Fibroblast of skin of left quadriceps (primary cell): ENCODE results near the gene CDAN1.
A peak's percentile ranks its signal among the peaks of the same experiment; 100 is the strongest.
"Not testable (repeated sequence)": the region's sequence is repeated elsewhere in the genome, so short reads cannot be mapped to it uniquely, and the experiment has no call there.

Source experiments
- DNase-seq, 2 experiments: peaks; one replicate each; pipeline ENCODE4 v3.0.0-alpha.2; 2013; ENCODE audit warnings: low read depth in 2 of 2

Gene CDAN1

DNA sequence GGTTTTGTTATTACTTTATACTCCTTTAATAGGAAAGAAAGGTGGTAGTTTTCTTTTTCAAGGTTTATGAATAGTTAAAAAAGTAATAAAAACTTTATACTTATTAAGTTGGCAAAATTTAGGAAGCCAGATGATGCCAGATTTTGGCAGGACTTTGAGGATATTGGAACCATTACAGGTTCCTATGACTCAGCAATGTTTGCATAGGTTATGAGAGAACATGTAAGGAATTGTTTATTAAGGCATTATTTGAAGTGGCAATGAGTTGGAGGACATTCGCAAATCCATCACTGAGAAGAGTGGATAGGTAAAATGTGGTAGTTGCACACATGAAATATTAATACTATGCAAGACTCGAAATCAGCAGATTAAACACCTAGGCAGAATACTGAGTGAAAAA lies 29.9 kb downstream of the CDAN1 start:
- DNase-seq, result no peak

DNA sequence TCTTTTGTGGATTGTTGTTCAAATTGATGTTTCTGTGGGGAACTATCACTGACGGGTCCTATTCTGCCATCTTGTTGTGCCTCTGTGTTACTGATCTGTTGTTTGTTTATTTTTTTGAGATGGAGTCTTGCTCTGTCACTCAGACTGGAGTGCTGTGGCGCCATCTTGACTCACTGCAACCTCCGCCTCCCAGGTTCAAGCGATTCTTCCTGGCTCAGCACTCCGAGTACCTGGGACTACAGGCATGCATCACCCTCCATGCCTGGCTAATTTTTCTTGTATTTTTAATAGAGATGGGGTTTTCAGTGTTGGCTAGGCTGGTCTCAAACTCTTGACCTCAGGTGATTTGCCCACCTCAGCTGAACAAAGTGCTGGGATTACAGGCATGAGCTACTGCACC lies 31.6 kb downstream of the CDAN1 start:
- DNase-seq, result no peak

DNA sequence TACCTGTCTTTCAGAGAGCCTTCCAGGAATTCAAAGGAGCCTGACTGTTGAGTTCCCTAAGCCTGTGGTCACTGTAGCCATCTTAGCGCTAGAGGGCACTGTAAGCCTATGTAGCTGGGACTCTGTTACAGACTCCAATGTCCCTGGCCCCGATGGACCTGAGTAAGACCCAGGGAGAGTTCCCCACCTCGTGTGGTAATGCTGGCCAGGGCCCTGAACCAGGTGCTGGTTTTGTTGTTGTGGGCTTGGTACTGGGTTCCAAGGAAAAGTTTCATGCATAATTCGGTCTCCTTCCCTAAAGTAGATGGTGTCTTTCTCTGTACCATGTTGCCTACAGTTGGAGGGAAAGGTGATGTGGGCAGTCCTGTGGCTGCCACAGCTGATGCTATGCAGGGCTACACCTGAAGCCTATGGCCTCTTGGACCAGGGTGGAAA lies 32.4 kb downstream of the CDAN1 start:
- peak; percentile 27 to 37 for DNase-seq

GRCh38 chr15:42696626-42697025 lies 40.3 kb downstream of the CDAN1 start:
- no peak for DNase-seq

- no peak for DNase-seq
Observed at GRCh38 chr15:42695527-42696071, 41.3 kb downstream of the CDAN1 start.

DNA sequence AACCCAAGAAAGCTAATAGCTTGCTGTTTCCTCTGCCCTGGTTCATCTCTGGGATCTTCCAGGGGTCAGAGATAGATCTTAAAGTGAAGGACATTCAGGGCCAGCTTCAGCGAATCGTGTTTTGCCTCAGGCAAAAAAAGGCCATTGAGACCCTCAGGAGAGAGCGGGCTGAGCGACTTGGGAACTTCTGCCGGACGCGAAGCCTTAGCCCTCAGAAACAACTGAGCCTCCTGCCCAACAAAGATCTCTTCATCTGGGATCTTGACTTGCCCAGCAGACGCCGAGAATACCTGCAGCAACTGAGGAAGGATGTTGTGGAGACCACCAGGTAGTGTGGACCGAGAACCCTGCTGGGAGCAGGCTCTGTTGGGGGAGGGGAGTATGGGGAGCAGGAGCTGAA lies 42.5 kb downstream of the CDAN1 start:
- no peak for DNase-seq

GRCh38 chr15:42693942-42694341 lies 43.0 kb downstream of the CDAN1 start:
- DNase-seq, result no peak

DNA sequence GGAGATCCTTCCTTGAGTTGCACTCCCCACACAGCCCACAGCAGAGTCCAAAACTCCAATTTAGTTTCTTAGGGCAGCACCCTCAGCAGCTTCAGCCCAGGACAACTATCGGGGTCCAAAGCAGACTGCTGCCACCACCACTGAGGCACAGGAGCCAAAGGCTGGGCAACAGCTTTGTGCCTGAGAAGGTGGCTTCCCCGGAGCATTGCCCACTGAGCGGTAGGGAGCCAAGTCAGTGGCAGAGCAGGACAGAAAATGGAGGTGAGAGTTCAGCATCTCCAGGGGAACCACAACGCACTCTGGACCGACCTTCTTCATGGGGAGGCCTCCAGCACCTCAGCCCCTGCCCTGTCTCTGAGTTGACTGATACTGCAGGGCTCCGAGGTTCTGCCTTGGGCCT lies 43.4 kb downstream of the CDAN1 start:
- no peak for DNase-seq

GRCh38 chr15:42692997-42693396 lies 43.9 kb downstream of the CDAN1 start:
- no peak for DNase-seq

GRCh38 chr15:42692536-42692935 lies 44.4 kb downstream of the CDAN1 start:
- DNase-seq, result no peak

DNA sequence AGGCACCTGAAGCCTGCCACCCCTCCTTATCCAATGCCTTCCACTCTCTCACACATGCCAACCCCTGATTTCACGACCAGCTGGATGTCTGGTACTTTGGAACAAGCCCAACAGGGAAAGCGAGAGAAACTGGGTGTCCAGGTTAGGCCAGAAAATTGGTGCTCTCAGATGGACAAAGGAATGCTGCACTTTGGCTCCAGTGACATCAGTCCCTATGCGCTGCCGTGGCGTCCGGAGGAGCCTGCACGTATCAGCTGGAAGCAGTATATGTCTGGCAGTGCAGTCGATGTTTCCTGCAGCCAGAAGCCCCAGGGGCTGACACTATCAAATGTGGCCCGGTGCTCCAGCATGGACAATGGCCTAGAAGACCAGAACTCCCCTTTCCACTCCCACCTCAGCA lies 45.2 kb downstream of the CDAN1 start:
- no peak for DNase-seq

GRCh38 chr15:42691308-42691707 lies 45.6 kb downstream of the CDAN1 start:
- DNase-seq, result no peak

DNA sequence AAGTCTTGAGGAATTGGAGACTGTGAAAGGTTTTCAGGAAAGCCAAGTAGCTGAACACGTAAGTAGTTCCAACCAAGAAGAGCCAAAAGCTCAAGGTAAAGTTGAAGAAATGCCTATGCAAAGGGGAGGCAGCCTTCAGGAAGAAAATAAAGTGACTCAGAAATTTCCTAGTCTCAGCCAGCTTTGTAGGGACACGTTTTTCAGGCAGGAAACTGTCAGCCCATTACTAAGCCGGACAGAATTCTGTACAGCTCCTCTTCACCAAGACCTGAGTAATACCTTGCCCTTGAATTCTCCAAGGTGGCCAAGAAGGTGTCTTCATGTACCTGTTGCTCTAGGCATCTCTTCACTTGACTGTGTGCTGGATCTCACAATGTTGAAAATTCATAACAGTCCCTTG lies 48.6 kb downstream of the CDAN1 start:
- DNase-seq, result no peak

DNA sequence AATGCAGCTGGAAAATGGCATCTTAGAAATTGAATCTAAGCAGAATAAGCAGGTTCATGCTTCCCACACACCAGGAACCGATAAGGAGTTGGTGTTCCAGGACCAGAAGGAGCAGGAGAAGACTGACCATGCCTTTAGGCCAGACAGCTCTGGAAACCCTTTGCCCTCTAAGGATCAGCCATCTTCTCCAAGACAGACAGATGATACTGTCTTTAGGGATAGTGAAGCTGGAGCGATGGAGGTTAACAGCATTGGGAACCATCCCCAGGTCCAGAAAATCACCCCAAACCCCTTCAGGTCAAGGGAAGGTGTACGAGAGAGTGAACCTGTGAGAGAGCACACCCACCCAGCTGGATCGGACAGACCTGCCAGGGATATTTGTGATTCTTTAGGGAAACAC lies 49.2 kb downstream of the CDAN1 start:
- no peak for DNase-seq

DNA sequence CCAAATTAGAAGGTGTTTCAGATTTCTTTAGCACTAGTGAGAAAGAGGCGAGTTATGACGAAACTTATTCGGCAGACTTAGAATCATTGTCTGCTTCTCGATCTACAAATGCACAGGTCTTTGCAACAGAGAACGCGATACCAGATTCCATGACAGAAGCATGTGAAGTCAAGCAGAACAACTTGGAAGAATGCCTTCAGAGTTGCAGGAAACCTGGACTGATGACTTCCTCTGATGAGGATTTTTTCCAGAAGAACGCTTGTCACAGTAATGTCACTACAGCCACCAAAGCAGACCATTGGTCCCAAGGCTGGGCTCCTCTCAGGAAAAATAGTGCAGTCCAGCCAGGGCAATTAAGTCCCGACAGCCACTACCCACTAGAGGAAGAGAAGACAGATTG lies 50.6 kb downstream of the CDAN1 start:
- DNase-seq, result no peak

DNA sequence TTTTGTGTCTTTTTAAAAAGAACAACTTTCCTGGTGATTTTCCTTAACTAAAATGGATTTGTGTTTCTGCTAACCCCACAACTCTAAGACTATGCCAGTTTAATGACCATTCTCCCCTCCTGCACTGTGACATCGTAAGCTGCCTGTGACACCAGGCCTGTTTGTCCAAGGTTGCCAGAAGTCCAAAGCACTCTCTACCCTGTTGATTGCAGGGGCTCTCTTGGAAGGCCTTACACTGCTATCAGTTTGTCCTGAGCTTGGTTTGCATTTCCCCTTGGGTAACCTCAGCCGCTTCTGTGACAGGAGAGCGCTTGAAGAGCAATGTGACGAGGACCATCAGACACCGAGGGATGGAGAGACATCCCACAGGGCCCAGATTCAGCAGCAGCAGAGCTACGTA lies 55.8 kb downstream of the CDAN1 start:
- no peak for DNase-seq

DNA sequence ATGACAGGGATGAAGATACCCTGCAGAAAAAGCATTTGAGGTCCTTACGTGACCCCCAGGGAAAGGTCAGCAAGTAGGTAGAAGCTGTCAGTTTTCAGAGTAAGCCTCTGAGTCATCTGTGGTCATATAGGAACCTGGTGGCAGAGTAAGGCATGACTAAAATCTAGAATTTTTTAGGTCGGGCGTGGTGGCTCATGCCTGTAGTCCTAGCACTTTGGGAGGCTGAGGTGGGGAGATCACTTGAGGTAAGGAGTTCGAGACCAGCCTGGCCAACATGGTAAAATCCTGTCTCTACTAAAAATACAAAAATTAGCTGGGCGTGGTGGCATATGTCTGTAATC lies 56.8 kb downstream of the CDAN1 start:
- DNase-seq, result not testable (repeated sequence)

GRCh38 chr15:42679285-42680141 lies 57.4 kb downstream of the CDAN1 start:
- no peak for DNase-seq

DNA sequence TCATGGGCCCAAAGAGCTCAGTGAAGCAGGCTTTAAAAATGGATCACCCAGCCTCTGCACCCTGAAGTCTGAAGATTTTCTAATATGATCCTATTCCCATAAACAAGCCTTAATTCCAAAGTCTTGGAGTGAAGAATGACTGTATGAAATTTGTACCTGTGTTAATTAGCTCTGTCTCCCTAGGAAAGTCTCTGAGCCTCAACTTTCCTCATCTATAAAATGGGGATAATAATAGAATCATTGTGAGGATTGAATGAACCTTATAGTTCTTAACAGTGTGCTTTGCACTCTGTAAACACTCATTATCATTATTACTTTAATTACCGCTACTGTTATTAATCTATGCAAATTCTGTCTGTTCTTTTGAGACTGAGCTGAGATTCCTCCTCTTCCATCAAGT lies 61.9 kb downstream of the CDAN1 start:
- no peak for DNase-seq

- no peak for DNase-seq
Observed at GRCh38 chr15:42674472-42674871, 62.5 kb downstream of the CDAN1 start.
